Measurements from ENCODE around the gene MICALL2.

MICALL2 gene

GRCh38 chr7:1492640-1493039 lies 33.4 kb upstream of the MICALL2 start:
- no peak for DNase-seq (ENCODE audit: extremely low read depth, low read depth)
- no peak overlapping the region for H3K4me3 ChIP-seq (replicated peaks; ENCODE audit: low read depth, low read length)
- TF ChIP-seq CTCF (IDR thresholded peaks at IDR 0.05; ENCODE audit: low read depth, low read length, missing control alignments) = no peak

- no peak for TF ChIP-seq CTCF (IDR thresholded peaks at IDR 0.05; ENCODE audit: low read depth, low read length, missing control alignments)
- DNase-seq (ENCODE audit: extremely low read depth, low read depth) = no peak
- H3K4me3 ChIP-seq (replicated peaks; ENCODE audit: low read depth, low read length) = no peak overlapping the region
Observed at GRCh38 chr7:1492221-1492620, 33.0 kb upstream of the MICALL2 start.

- H3K4me3 ChIP-seq (replicated peaks; ENCODE audit: low read depth, low read length) = no peak overlapping the region
- no peak for TF ChIP-seq CTCF (IDR thresholded peaks at IDR 0.05; ENCODE audit: low read depth, low read length, missing control alignments)
- no peak for DNase-seq (ENCODE audit: extremely low read depth, low read depth)
Observed at GRCh38 chr7:1490837-1491236, 31.6 kb upstream of the MICALL2 start.

- DNase-seq (ENCODE audit: extremely low read depth, low read depth) = no peak
- no peak for TF ChIP-seq CTCF (IDR thresholded peaks at IDR 0.05; ENCODE audit: low read depth, low read length, missing control alignments)
- no peak overlapping the region for H3K4me3 ChIP-seq (replicated peaks; ENCODE audit: low read depth, low read length)
Observed at GRCh38 chr7:1489336-1489735, 30.1 kb upstream of the MICALL2 start.

GRCh38 chr7:1488016-1488415 lies 28.7 kb upstream of the MICALL2 start:
- no peak for TF ChIP-seq CTCF (IDR thresholded peaks at IDR 0.05; ENCODE audit: low read depth, low read length, missing control alignments)
- DNase-seq (ENCODE audit: extremely low read depth, low read depth) = no peak
- H3K4me3 ChIP-seq (replicated peaks; ENCODE audit: low read depth, low read length) = no peak overlapping the region

- H3K4me3 ChIP-seq (replicated peaks; ENCODE audit: low read depth, low read length) = no peak overlapping the region
- DNase-seq (ENCODE audit: extremely low read depth, low read depth) = no peak
- no peak for TF ChIP-seq CTCF (IDR thresholded peaks at IDR 0.05; ENCODE audit: low read depth, low read length, missing control alignments)
Observed at GRCh38 chr7:1487466-1487865, 28.2 kb upstream of the MICALL2 start.

- no peak for DNase-seq (ENCODE audit: extremely low read depth, low read depth)
- no peak overlapping the region for H3K4me3 ChIP-seq (replicated peaks; ENCODE audit: low read depth, low read length)
- TF ChIP-seq CTCF (IDR thresholded peaks at IDR 0.05; ENCODE audit: low read depth, low read length, missing control alignments) = no peak
Observed at GRCh38 chr7:1486571-1486970, 27.3 kb upstream of the MICALL2 start.
